H1 (cell line): Measurements from ENCODE around the gene FAIM2. TPM values are rescaled to one million over a fixed set of nuclear protein-coding genes. Genes with fewer than 3 reads are reported as not detected.

Experiments
- CTCF ChIA-PET: fragments of 300-600 bp; sonication (Branson Sonifier 250); formaldehyde crosslinking; loops from one replicate; lab custom pipeline; 2021; ENCODE audit not compliant: partially characterized antibody; lab: Charles Lee
- POLR2A ChIA-PET: fragments of 300-600 bp; sonication (Branson Sonifier 250); formaldehyde crosslinking; loops from one replicate; lab custom pipeline; 2021; ENCODE audit warnings: inconsistent platforms; ENCODE audit not compliant: partially characterized antibody; lab: Charles Lee
- DNase-seq, 2 experiments: peaks; one replicate each; pipeline versions ENCODE4 v3.0.0 to v3.0.0-alpha.2; 2010 to 2022; ENCODE audit warnings: low spot score in 2 of 2, low read depth in 1 of 2, mixed read lengths in 1 of 2
- FAIRE-seq: peaks from 2 replicates; lab custom pipeline; 2011; peaks lifted over from hg19 to GRCh38; lab: Jason Lieb, UNC
- H2AFZ ChIP-seq: 2 replicates; pipeline ENCODE4 v1.8.1; 2012; ENCODE audit warnings: low read length, inconsistent platforms
- H2AK5ac ChIP-seq: 2 replicates; pipeline ENCODE4 v1.6.1; 2013; ENCODE audit warnings: low read depth, low read length
- H2BK120ac ChIP-seq: replicated peaks from 2 replicates; pipeline ENCODE3; 2013; ENCODE audit warnings: low read depth, low read length, inconsistent platforms
- H2BK12ac ChIP-seq: 2 replicates; pipeline ENCODE4 v1.6.1; 2013; ENCODE audit warnings: low read depth, low read length
- H2BK15ac ChIP-seq: 2 replicates; pipeline ENCODE4 v1.6.1; 2013; ENCODE audit warnings: low read length
- H2BK20ac ChIP-seq: 2 replicates; pipeline ENCODE4 v1.6.1; 2013; ENCODE audit warnings: low read length
- H2BK5ac ChIP-seq: 2 replicates; pipeline ENCODE4 v1.6.1; 2013; ENCODE audit warnings: low read depth, low read length
- H3K14ac ChIP-seq: 2 replicates; pipeline ENCODE4 v1.6.1; 2013; ENCODE audit warnings: inconsistent platforms; ENCODE audit not compliant: insufficient read length
- H3K18ac ChIP-seq: 2 replicates; pipeline ENCODE4 v1.6.1; 2013; ENCODE audit warnings: low read length; ENCODE audit errors: extremely low read depth
- H3K23ac ChIP-seq: 2 replicates; pipeline ENCODE4 v1.6.1; 2013; ENCODE audit warnings: inconsistent platforms; ENCODE audit not compliant: insufficient read length
- H3K23me2 ChIP-seq: 2 replicates; pipeline ENCODE4 v1.6.1; 2013; ENCODE audit warnings: low read depth, low read length
- H3K27ac ChIP-seq: 2 replicates; pipeline ENCODE4 v1.6.1; 2011; ENCODE audit warnings: low read depth, low read length, inconsistent platforms
- H3K27me3 ChIP-seq, 4 experiments: replicated peaks in 1 of 4; 1 replicate in 1 of 4; 2 replicates in 3 of 4; pipeline versions ENCODE4 v1.6.1 to v1.8.1; 2011 to 2013; ENCODE audit warnings: low read length in 3 of 4, mild to moderate bottlenecking in 3 of 4, inconsistent platforms in 2 of 4, mixed read lengths in 2 of 4, moderate library complexity in 1 of 4; ENCODE audit not compliant: control insufficient read depth in 3 of 4, insufficient read depth in 3 of 4; ENCODE audit errors: extremely low read depth in 1 of 4
- H3K36me3 ChIP-seq, 4 experiments: 2 replicates each; pipeline versions ENCODE4 v1.6.1 to v1.8.1; 2011 to 2013; ENCODE audit warnings: mild to moderate bottlenecking in 4 of 4, low read length in 3 of 4, moderate library complexity in 2 of 4, control low read depth in 1 of 4, inconsistent platforms in 1 of 4; ENCODE audit not compliant: insufficient read depth in 4 of 4, control insufficient read depth in 2 of 4
- H3K4ac ChIP-seq: replicated peaks from 2 replicates; pipeline ENCODE3; 2013; ENCODE audit warnings: low read length, low read depth, mixed read lengths, inconsistent platforms; ENCODE audit not compliant: insufficient read length
- H3K4me1 ChIP-seq, 4 experiments: replicated peaks in 1 of 4; 1 replicate in 1 of 4; 2 replicates in 3 of 4; pipeline versions ENCODE4 v1.6.1 to v1.8.1; 2011 to 2013; ENCODE audit warnings: low read length in 3 of 4, inconsistent platforms in 2 of 4, mixed read lengths in 1 of 4; ENCODE audit not compliant: insufficient read depth in 4 of 4, control insufficient read depth in 3 of 4
- H3K4me2 ChIP-seq, 2 experiments: 2 replicates each; pipeline versions ENCODE4 v1.6.1 to v1.8.1; 2011 to 2013; ENCODE audit warnings: low read depth in 2 of 2, low read length in 2 of 2, control low read depth in 1 of 2, inconsistent platforms in 1 of 2, mild to moderate bottlenecking in 1 of 2; ENCODE audit not compliant: insufficient read depth in 1 of 2
- H3K4me3 ChIP-seq, 4 experiments: fragments of 200-600, 300-600 bp in 1 of 4; sonication (generic), shearing (Covaris generic), sonication (Bioruptor Twin) in 1 of 4; 2 replicates each; pipeline versions ENCODE4 v1.5.1 to v1.8.1; 2011 to 2016; ENCODE audit warnings: low read length in 4 of 4, low read depth in 3 of 4, control low read depth in 2 of 4, inconsistent platforms in 2 of 4, mild to moderate bottlenecking in 2 of 4, mixed read lengths in 1 of 4, moderate library complexity in 1 of 4; ENCODE audit not compliant: insufficient read depth in 2 of 4; ENCODE audit errors: extremely low read depth in 1 of 4
- H3K56ac ChIP-seq: replicated peaks from 2 replicates; pipeline ENCODE3; 2013; ENCODE audit warnings: low read depth, mild to moderate bottlenecking, mixed read lengths, low read length, inconsistent platforms; ENCODE audit not compliant: insufficient read length
- H3K79me1 ChIP-seq: 2 replicates; pipeline ENCODE4 v1.6.1; 2013; ENCODE audit warnings: low read depth, low read length, control low read depth
- H3K79me2 ChIP-seq, 2 experiments: 2 replicates each; pipeline versions ENCODE4 v1.6.1 to v1.8.1; 2012 to 2013; ENCODE audit warnings: low read length in 2 of 2, mild to moderate bottlenecking in 2 of 2, inconsistent platforms in 1 of 2; ENCODE audit not compliant: insufficient read depth in 2 of 2, control insufficient read depth in 1 of 2
- H3K9ac ChIP-seq, 4 experiments: replicated peaks in 1 of 4; 1 replicate in 1 of 4; 2 replicates in 3 of 4; pipeline versions ENCODE4 v1.6.1 to v1.8.1; 2011 to 2013; ENCODE audit warnings: low read depth in 3 of 4, low read length in 3 of 4, control low read depth in 2 of 4, mild to moderate bottlenecking in 2 of 4, moderate library complexity in 2 of 4, inconsistent platforms in 1 of 4; ENCODE audit errors: extremely low read depth in 1 of 4
- H3K9me3 ChIP-seq, 2 experiments: 2 replicates each; pipeline versions ENCODE4 v1.6.1 to v1.8.1; 2012 to 2013; ENCODE audit warnings: mild to moderate bottlenecking in 2 of 2, moderate library complexity in 2 of 2, control low read depth in 1 of 2, inconsistent platforms in 1 of 2, low read depth in 1 of 2, low read length in 1 of 2, mixed read lengths in 1 of 2; ENCODE audit not compliant: insufficient read depth in 2 of 2
- H4K20me1 ChIP-seq, 2 experiments: replicated peaks in 1 of 2; 2 replicates each; pipeline versions ENCODE3 to v1.8.1; 2011 to 2013; ENCODE audit warnings: inconsistent platforms in 2 of 2, low read length in 2 of 2, mild to moderate bottlenecking in 1 of 2; ENCODE audit not compliant: insufficient read depth in 2 of 2, control insufficient read depth in 1 of 2
- H4K5ac ChIP-seq: 2 replicates; pipeline ENCODE4 v1.6.1; 2013; ENCODE audit warnings: low read length, low read depth, mixed read lengths, inconsistent platforms; ENCODE audit not compliant: insufficient read length
- H4K8ac ChIP-seq: 2 replicates; pipeline ENCODE4 v1.8.0; 2013; ENCODE audit warnings: mild to moderate bottlenecking, moderate library complexity, low read length, inconsistent platforms; ENCODE audit not compliant: insufficient read depth; ENCODE audit errors: extremely low read depth
- H4K91ac ChIP-seq: replicated peaks from 2 replicates; pipeline ENCODE3; 2013; ENCODE audit warnings: low read length, mixed read lengths, inconsistent platforms; ENCODE audit not compliant: insufficient read length
- CREB1 ChIP-seq: IDR thresholded peaks from 2 replicates; pipeline ENCODE4 v1.6.1; 2012; ENCODE audit warnings: inconsistent platforms
- WGBS, 2 experiments: shearing (Covaris generic) in 1 of 2; methylation state at CpG; one replicate each; pipeline versions ENCODE4 v1.1.6 to v1.1.7; 2013 to 2015; ENCODE audit warnings: low lambda C conversion rate in 2 of 2, mixed read lengths in 2 of 2, inconsistent platforms in 1 of 2, low coverage in 1 of 2, missing lambda C conversion rate in 1 of 2; ENCODE audit not compliant: insufficient replicate concordance in 2 of 2, insufficient coverage in 1 of 2, insufficient read length in 1 of 2; ENCODE audit errors: extremely low coverage in 1 of 2, missing lambda C conversion rate in 1 of 2; 5-methylcytosine and 5-hydroxymethylcytosine counted together
- polyA plus RNA-seq, 7 experiments: library from polyadenylated mRNA; depleted of rRNA in 3 of 7; stranded (reverse) in 5 of 7; unstranded in 2 of 7; fragments of >200 nt in 5 of 7; fragments of 200-250 nt in 2 of 7; gene quantifications; 1 replicate in 5 of 7; 2 replicates in 1 of 7; 4 replicates in 1 of 7; pipeline versions ENCODE4 v1.2.1 to v1.2.3, GENCODE V29; 2011 to 2013; ENCODE audit warnings: missing spikeins in 2 of 7, mixed read lengths in 2 of 7
- total RNA-seq: library from RNA; stranded (reverse); fragmentation: NEBNext Ultra II Directional; extraction: Animal tissue kit (Norgen Biotek cat#: 25700); gene quantifications from 2 replicates; pipeline ENCODE4 v1.2.1, GENCODE V29; 2021

The FAIM2 gene
- total and polyA plus RNA-seq, 2 of the 8 experiments (the other 6 are each of a cell fraction or from before 2014, with no cell fraction given): 0.89 to 1.3 TPM

DNA sequence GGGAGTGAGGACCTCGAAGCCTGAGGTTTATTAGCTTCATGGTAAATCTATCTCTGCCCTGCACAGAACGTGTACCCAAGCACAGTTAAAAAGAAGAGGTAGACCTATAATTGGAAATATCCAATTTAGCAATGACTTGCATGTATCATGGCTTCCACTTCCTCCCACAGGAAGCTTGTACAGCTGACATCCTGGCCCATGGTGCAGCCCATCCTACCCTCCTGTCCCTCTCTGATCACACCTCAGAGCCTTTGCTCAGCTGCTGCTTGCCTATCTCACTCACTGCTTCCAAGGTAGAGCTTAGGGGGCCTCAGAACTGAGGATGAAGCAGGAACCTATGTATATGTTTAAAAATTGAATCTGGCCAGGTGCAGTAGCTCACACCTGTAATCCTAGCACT, 56.5 kb downstream of the FAIM2 start:
- no peak overlapping the region for H4K8ac ChIP-seq
- H3K56ac ChIP-seq: no peak overlapping the region
- no peaks in the 10 kb centered on the region for H3K36me3 ChIP-seq
- no peaks in the 10 kb centered on the region; a peak in 2 of 7 replicates for H3K27me3 ChIP-seq
- no peak overlapping the region for H2BK15ac ChIP-seq
- no peak overlapping the region for H2BK120ac ChIP-seq
- H3K23ac ChIP-seq: no peak overlapping the region
- no peak overlapping the region for H3K4me2 ChIP-seq
- no peak overlapping the region for H4K91ac ChIP-seq
- H2BK5ac ChIP-seq: no peak overlapping the region
- no peak overlapping the region for H3K9ac ChIP-seq
- H3K23me2 ChIP-seq: peaks cover 4% of the 10 kb centered on the region; the same call in 1 of the 2 replicates
- no peak overlapping the region for H3K14ac ChIP-seq
- no peak overlapping the region for H3K4ac ChIP-seq
- H2BK20ac ChIP-seq: no peak overlapping the region
- no peaks in the 10 kb centered on the region for H3K79me2 ChIP-seq
- H4K20me1 ChIP-seq: no peaks in the 10 kb centered on the region
- ChIA-PET POLR2A (interaction anchor here (0.9 to 1.2 kb wide), 2 partner anchors 38 to 61 kb away, joined by 3 read pairs; no protein-coding TSS in a partner anchor), CTCF (interaction anchor here (0.7 to 2.8 kb wide), 11 partner anchors 8 to 208 kb away, joined by 3 to 11 read pairs (median 4); no protein-coding TSS in a partner anchor)
- no peaks in the 10 kb centered on the region for H3K9me3 ChIP-seq
- DNase-seq: no peak
- no peak for TF ChIP-seq CREB1
- TF ChIP-seq, all 59 proteins: peak for 0
- Histone ChIP-seq H3K27ac (no peak overlapping the region), H3K4me1 (peaks cover 0 to 2% (median 1%) of the 10 kb centered on the region in 4 experiments; a peak in 3 of 7 replicates), H3K18ac (no peak overlapping the region), H2AK5ac (no peak overlapping the region), H3K4me3 (no peak overlapping the region), H3K79me1 (no peaks in the 10 kb centered on the region), H2AFZ (no peak overlapping the region), H4K5ac (no peak overlapping the region), H2BK12ac (no peak overlapping the region)
- WGBS, 2 experiments: 87% methylated on average over 2 of the region's 2 CpGs; no CpG with 5 or more reads in 1 of the 2 experiments
- FAIRE-seq: no peak
